Natural killer cell treated with Interleukin-12 subunit alpha and Interleukin-12 subunit beta and Interleukin-15 and Interleukin-18, amount 100 ng/mL, for 72 hours (primary cell): ENCODE measurements around the gene RUVBL1. TPM values are rescaled to one million over a fixed set of nuclear protein-coding genes. Genes with fewer than 3 reads are reported as not detected.
"Not testable (repeated sequence)": the region's sequence is repeated elsewhere in the genome, so short reads cannot be mapped to it uniquely, and the experiment has no call there.

Source experiments
- ATAC-seq, 2 donors: fragments of 150-1000 bp; cut with Tn5 transposase in 1 of 2; sonication (Bioruptor Pico), chemical (Tn5 transposase) in 1 of 2; 2 replicates each; pipeline ENCODE4 v1.10.0; 2021
- DNase-seq: peaks from one replicate; pipeline ENCODE4 v3.0.0; 2022; ENCODE audit warnings: low spot score
- H3K27ac Mint-ChIP-seq, 2 donors: 1 replicate in 1 of 2; 2 replicates in 1 of 2; pipeline ENCODE4 v1.8.0; 2022; ENCODE audit warnings: mixed read lengths in 2 of 2, mild to moderate bottlenecking in 1 of 2, moderate library complexity in 1 of 2
- H3K27me3 Mint-ChIP-seq, 2 donors: 1 replicate in 1 of 2; 2 replicates in 1 of 2; pipeline ENCODE4 v1.8.0; 2022; ENCODE audit warnings: mixed read lengths in 2 of 2
- H3K36me3 Mint-ChIP-seq: one replicate; pipeline ENCODE4 v1.8.0; 2022; ENCODE audit warnings: mixed read lengths
- H3K4me1 Mint-ChIP-seq, 2 donors: 1 replicate in 1 of 2; 2 replicates in 1 of 2; pipeline ENCODE4 v1.8.0; 2022; ENCODE audit warnings: low read depth in 2 of 2, mixed read lengths in 2 of 2, mild to moderate bottlenecking in 1 of 2
- H3K4me3 Mint-ChIP-seq: one replicate; pipeline ENCODE4 v1.8.0; 2022; ENCODE audit warnings: mixed read lengths
- H3K9me3 Mint-ChIP-seq: 2 replicates; pipeline ENCODE4 v1.8.0; 2022; ENCODE audit warnings: mixed read lengths
- total RNA-seq, 2 donors: library from RNA; stranded (reverse); gene quantifications; one replicate each; pipeline ENCODE4 v1.2.3, GENCODE V29; 2022

Gene RUVBL1
- 10 to 100 TPM; 46.6 to 93.0 TPM for total RNA-seq

DNA sequence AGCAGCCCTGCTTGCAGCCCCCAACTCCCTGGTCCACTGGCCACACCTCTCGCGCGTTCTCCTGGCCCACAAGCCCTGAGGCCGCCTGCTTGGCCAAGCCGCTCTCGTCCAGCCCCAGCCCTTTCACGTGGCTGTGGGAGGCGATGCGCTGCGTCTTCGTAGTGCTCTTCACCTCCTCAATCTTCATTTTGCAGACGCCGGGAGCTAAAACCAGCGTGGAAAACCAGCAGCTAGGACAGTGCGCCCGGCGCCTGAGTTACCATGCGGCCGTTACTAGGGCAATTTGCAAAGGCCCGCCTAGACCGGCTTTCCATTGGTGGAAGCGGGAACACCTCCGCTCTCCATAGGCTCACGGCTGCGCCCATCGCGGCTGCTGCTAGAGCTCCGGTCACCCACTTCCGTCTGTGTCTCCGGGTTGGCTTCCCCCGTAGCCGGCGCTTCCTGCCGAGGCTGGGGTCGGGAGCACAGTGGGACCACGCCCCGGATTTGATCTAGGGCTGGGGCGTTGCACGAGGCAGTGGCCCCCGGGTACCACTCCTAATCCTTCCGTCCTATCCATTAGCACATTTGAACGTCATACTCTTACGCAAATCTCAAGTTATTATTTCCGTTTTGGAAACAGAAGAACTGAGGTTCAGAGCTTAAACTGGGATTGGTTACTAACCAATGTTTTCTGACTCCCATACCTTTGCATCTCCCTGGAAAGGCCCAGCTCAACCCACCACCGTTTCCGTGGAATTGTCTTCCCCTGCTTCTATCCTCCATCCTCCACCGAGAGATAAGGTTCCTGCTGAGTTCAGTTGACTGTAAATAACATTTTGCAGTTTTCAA, at the start of gene RUVBL1:
Gene RUVBL1, minus strand, starts transcription at position 275 of the 831 bp plus-strand sequence. Its CDS starts 88 bp downstream, at position 187.
- peaks cover 17 to 28% of the 10 kb centered on the region in 2 donors for H3K4me1 Mint-ChIP-seq
- H3K9me3 Mint-ChIP-seq = peaks cover 2% of the 10 kb centered on the region

DNA sequence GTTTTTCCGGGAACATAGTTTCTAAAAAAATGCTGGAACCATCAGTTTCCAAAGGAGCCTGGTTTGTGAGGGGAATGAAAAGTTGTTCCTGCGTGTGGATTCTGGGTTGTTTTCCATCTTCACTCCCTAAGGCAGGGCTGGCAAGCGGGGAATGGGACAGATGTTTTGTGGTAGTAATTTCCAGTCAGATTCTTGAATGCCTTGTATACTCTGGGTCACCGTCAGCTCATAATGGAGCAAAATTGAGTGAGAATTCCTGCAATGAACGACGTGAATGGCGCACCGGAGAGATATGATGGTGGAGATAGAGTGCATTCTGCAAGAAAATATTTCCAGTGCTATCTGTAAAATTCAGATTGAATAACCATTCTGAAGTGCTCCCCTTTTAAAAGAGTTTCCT, 49.6 kb upstream of the RUVBL1 start:
- DNase-seq (no peak), ATAC-seq (no peak)
- Mint-ChIP-seq H3K4me3 (no peak overlapping the region), H3K27me3 (no peaks in the 10 kb centered on the region), H3K36me3 (no peaks in the 10 kb centered on the region), H3K27ac (no peak overlapping the region), H3K9me3 (no peaks in the 10 kb centered on the region), H3K4me1 (peaks cover 18 to 23% of the 10 kb centered on the region in 2 donors)

More for the DNA sequence above, at the start of gene RUVBL1:
- Mint-ChIP-seq H3K36me3 (peaks cover 12% of the 10 kb centered on the region), H3K27ac (peak within 1 kb of the TSS; percentile 98 to 99), H3K27me3 (no peaks in the 10 kb centered on the region), H3K4me3 (peak within 1 kb of the TSS; percentile 100)
- peak; percentile 98 for DNase-seq
- ATAC-seq = peak; percentile 100

DNA sequence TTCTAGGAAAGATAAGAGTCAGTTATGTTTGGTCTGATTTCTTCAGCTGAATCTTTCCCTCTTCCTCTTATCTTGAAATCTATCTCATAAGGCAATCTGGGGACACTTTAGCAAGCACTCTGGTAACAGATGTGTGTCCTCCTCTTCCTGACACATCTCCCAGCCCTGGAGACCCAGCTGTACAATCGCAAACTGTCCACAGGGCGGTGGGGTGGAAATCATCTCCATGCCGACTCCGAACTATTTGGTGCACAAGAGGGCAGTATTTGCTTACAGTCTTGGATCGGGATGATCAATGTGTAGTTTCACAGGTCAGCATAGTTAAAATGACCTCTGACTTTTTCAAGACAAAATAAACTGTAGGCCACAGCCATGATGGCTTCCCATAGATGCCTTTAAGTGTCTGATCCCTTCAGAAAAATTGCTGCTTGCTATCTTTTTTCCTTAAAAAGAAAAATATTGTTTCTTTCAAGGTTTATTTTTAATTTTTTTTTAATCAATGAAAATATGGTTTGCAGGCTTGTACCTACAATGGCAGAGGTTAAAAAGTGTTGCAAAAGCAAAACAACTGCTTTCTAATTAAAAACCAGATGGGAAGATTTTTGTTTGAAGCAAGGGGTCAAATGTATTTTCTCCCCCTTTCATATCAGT, 47.4 kb upstream of the RUVBL1 start:
- Mint-ChIP-seq H3K4me1 (peaks cover 13 to 25% of the 10 kb centered on the region in 2 donors), H3K27me3 (no peaks in the 10 kb centered on the region), H3K27ac (no peak overlapping the region), H3K36me3 (no peaks in the 10 kb centered on the region), H3K9me3 (no peaks in the 10 kb centered on the region), H3K4me3 (no peak overlapping the region)
- DNase-seq (no peak), ATAC-seq (no peak)

DNA sequence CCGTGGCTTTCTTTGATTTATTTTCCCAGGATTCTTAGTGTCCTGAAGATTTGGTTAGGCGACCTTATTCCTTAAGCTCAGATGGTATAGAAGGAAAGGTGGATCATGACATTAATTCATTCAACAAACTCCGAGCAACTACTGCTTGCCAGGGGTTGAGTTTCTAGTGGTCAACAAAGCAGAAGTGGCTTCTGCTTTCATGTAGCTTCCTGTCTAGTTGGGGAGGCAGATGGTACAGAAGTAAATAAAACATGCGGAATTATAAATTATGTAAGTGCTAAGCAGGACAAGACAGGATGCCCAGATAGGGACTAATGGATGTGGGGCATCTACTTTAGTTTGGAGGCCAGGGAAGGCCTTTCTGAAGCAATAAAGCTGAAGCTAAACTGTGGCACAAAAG, 45.2 kb upstream of the RUVBL1 start:
- ATAC-seq (no peak), DNase-seq (no peak)
- Mint-ChIP-seq H3K36me3 (no peaks in the 10 kb centered on the region), H3K4me1 (peaks cover 3 to 31% of the 10 kb centered on the region in 2 donors), H3K27me3 (no peaks in the 10 kb centered on the region), H3K27ac (no peak overlapping the region), H3K9me3 (no peaks in the 10 kb centered on the region), H3K4me3 (no peak overlapping the region)

DNA sequence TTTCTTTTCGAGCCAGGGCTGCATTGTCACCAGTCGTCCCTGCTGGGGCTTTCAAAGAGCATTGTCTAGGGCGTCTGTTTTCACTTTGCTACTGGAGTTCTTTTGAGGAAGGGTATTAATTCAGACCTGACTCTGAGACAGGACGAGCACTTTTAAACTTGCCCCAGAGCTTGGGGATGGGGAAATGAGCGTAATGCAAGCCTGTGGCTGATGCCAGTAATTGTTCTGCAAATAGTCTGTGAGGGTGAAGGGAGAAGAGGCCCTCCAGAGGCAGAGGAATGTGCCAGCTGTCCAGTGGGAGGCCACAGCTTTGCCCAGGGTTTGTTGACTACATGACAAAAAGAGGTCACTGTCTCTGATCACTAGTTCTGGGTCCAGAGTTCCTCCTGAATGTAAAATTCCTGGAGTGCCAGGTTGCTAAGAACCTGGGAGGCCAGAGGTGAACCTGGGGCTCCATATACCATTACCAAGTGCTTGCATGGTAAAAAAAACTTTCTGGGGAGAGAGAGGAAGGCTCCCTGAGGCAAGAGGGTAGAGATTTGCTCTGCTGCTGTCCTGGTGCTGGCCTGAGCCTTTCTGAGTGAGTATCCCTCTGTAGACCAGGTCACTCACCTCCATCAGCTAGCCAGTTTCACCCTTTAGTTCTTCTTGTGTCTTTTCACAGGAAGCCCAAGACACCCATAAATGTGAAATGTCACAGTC, 44.5 kb upstream of the RUVBL1 start:
- Mint-ChIP-seq H3K9me3 (no peaks in the 10 kb centered on the region), H3K4me1 (peaks cover 6 to 35% of the 10 kb centered on the region in 2 donors), H3K4me3 (no peak overlapping the region), H3K27ac (no peak overlapping the region), H3K27me3 (no peaks in the 10 kb centered on the region), H3K36me3 (no peaks in the 10 kb centered on the region)
- no peak for ATAC-seq
- DNase-seq = no peak

DNA sequence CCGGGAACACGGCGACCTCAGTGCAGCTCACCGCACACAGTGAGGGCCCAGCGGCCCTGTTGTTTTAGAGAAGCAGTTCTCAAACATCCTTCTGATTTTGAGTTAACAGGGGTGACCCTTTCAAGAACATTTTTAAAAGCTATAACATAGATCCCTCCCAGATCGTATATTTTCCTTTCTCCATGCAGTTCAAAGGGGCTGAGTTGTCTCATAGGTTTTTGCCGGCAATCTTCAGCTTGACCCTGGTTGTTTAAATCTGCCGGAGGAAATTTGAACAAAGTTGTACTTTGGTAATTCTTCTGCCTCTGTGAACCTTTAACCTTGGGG, 44.0 kb upstream of the RUVBL1 start:
- DNase-seq = no peak
- no peaks in the 10 kb centered on the region for H3K9me3 Mint-ChIP-seq
- H3K4me3 Mint-ChIP-seq = no peak overlapping the region
- H3K36me3 Mint-ChIP-seq = no peaks in the 10 kb centered on the region
- H3K27ac Mint-ChIP-seq = no peak overlapping the region
- ATAC-seq = no peak
- peaks cover 11 to 39% of the 10 kb centered on the region in 2 donors for H3K4me1 Mint-ChIP-seq
- no peaks in the 10 kb centered on the region for H3K27me3 Mint-ChIP-seq

DNA sequence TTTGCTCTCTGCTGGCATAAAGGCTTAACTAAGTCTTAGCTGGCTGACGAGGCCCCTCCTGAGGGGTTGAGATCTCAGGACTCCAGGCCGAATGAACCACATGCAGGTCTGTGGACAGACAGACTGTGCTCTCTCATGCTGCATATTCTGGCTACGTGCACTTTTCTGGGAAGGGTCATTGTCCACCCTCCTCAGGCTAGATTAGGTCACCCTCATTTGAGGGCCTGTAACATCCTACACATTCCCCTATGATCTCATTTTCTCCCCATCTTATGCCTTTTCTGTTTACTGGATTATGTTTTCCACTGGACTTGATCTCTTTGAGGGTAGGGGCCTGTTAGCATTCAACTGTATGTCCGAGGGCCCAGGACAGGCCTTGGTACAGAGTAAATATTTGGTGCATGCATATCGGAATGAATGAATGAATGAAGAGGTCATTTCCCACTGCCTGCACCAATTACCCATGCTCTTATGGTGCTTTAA, 43.4 kb upstream of the RUVBL1 start:
- Mint-ChIP-seq H3K36me3 (no peaks in the 10 kb centered on the region), H3K27me3 (no peaks in the 10 kb centered on the region), H3K9me3 (no peaks in the 10 kb centered on the region), H3K27ac (no peak overlapping the region), H3K4me1 (peaks cover 16 to 40% of the 10 kb centered on the region in 2 donors), H3K4me3 (no peak overlapping the region)
- ATAC-seq (no peak), DNase-seq (no peak)

DNA sequence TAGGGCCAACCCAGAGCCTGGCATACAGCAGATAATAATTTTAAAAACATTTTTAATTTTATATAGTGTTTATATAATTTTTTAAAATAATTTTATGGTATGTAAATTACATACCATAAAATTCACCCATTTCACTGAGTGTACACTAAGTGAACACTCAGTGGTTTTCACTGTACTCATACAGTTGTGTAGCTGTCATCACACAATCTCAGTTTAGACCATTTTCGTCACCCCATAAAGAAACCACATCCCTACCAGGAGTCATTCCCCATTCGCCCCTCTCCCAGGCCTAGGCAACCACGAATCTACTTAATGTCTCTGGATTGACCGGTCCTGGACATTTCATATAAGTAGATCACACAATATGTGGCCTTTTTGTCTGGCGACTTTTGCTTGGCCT, 39.8 kb upstream of the RUVBL1 start:
- Mint-ChIP-seq H3K27ac (no peak overlapping the region), H3K36me3 (peaks cover 8% of the 10 kb centered on the region), H3K4me3 (peak overlapping the region; percentile 28), H3K4me1 (peaks cover 16 to 46% of the 10 kb centered on the region in 2 donors), H3K9me3 (no peaks in the 10 kb centered on the region), H3K27me3 (no peaks in the 10 kb centered on the region)
- no peak for DNase-seq
- peak; percentile 63 to 83 for ATAC-seq

DNA sequence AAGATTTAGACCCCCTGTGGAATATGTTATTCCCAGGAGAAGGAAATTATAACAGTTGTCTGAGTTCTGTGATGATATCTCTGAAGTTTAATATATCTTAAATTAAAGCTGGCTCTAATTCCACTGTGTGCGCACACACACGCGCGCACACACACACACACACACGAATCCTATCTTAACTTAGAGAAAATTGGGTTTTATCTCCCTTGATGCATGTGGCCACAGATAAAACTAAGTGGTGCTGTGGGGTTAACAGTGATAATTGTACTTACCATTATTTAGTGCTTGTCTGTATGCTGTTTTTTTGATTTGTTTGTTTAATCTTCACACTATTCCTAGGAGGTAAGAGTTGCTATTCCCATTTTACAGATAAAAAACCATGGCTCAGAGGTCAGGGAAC, 37.0 kb upstream of the RUVBL1 start:
- Mint-ChIP-seq H3K27me3 (no peaks in the 10 kb centered on the region), H3K36me3 (peaks cover 16% of the 10 kb centered on the region), H3K9me3 (no peaks in the 10 kb centered on the region), H3K4me1 (peaks cover 20 to 37% of the 10 kb centered on the region in 2 donors), H3K27ac (no peak overlapping the region), H3K4me3 (no peak overlapping the region)
- DNase-seq (no peak), ATAC-seq (no peak)

DNA sequence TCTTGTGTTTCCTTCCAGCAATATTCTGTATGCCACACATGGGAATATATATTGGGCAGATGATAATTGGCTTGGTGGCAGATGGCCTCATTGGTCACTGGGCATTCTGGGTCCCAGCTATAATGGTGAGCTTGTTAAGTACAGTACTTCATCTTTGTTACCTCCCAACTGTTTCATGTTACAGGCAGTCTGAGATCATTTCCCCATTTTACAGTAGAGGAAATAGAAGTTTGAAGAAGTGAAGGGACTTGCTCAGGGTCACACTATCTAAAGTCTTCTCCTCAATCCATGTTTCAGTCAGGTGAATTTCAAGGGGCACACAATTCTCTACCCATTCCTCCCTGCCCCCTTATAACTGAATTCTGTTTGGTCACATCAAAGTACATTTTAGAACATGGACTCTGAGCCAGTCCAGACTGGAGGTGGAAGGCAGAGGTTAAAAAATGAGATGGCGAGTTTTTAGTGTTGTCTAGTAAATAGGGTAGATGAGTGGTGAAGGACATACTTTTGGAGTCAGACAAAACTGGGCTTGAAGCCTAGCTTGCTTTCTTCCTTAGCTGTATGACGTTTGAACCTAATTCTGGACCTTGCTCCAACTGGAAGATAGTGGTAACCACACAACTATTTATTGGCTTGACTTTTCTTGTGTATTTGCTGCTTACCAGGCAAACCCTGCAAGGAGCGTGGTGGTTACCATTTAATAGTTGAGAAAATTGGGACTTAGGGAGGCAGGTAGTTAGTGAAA, 32.2 kb upstream of the RUVBL1 start:
- peaks cover 16% of the 10 kb centered on the region for H3K36me3 Mint-ChIP-seq

DNA sequence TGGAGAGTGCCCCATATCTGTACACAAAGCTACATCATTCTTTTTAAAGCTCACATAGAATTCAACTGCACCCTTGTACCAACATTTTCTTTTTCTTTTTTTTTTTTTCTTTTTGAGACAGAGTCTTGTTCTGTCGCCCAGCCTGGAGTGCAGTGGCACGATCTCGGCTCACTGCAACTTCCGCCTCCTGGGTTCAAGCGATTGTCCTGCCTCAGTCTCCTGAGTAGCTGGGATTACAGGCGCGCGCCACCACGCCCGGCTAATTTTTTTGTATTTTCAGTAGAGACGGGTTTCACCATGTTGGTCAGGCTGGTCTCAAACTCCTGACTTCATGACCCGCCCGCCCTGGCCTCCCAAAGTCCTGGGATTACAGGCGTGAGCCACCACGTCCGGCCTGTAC, 30.7 kb upstream of the RUVBL1 start:
- not testable (repeated sequence) for DNase-seq, H3K27me3 Mint-ChIP-seq, ATAC-seq, H3K36me3 Mint-ChIP-seq, H3K9me3 Mint-ChIP-seq
- Mint-ChIP-seq H3K4me3 (peak overlapping the region; percentile 86), H3K4me1 (peaks cover 18 to 19% of the 10 kb centered on the region in 2 donors), H3K27ac (peak overlapping the region; percentile 77 to 78)

More for the DNA sequence above, 32.2 kb upstream of the RUVBL1 start:
- no peaks in the 10 kb centered on the region for H3K27me3 Mint-ChIP-seq
- H3K9me3 Mint-ChIP-seq = no peaks in the 10 kb centered on the region
- no peak overlapping the region for H3K4me3 Mint-ChIP-seq
- DNase-seq (no peak), ATAC-seq (no peak)
- no peak overlapping the region for H3K27ac Mint-ChIP-seq
- peaks cover 19 to 23% of the 10 kb centered on the region in 2 donors for H3K4me1 Mint-ChIP-seq

DNA sequence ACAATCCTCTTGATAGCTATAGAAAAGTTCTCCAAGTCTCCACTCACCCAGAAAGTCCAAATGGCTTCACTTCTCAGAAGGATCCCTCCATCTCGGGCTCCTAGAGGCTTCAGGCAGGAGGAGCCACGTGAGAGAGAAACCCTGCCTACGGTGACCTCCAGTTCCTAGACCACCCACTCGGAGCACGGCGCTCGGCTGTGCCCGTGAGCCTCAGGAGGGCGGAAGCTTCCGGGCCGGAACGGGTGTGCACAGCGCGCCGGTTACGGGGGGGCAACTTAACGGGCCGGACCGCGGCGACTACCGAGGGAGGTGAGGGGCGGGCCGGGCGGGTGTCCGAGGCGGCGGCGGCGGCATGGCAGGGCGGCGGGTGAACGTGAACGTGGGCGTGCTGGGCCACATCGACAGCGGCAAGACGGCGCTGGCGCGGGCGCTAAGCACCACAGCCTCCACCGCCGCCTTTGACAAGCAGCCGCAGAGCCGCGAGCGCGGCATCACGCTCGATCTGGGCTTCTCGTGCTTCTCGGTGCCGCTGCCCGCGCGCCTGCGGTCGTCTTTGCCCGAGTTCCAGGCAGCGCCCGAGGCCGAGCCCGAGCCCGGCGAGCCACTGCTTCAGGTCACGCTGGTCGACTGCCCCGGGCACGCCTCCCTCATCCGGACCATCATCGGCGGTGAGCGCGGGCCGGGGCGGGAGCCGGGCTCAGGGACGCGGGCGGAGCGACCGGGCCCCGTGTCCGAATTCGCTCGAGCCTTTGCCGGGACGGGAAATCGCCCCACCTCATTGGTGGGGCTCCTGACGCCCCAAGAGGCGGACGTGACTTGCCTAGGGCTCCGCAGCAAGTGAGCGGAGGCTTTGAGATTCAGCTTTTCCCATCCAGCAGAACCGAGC, 29.8 kb upstream of the RUVBL1 start, which contains the start of gene EEFSEC:
Gene EEFSEC, plus strand, starts transcription at position 326 of the 886 bp plus-strand sequence. Its CDS starts 27 bp downstream, at position 353.
- Mint-ChIP-seq H3K36me3 (peaks cover 8% of the 10 kb centered on the region), H3K27ac (peak within 1 kb of the TSS; percentile 77 to 78), H3K9me3 (no peaks in the 10 kb centered on the region), H3K4me1 (peaks cover 16 to 19% of the 10 kb centered on the region in 2 donors), H3K4me3 (peak within 1 kb of the TSS; percentile 86), H3K27me3 (no peaks in the 10 kb centered on the region)
- peak; percentile 95 to 96 for ATAC-seq
- DNase-seq = peak; percentile 91
